Posterior cingulate gyrus (tissue), 11 donors: ENCODE measurements around the gene SORCS2.
A peak's percentile ranks its signal among the peaks of the same experiment; 100 is the strongest.
"Not testable (repeated sequence)": the region's sequence is repeated elsewhere in the genome, so short reads cannot be mapped to it uniquely, and the experiment has no call there.

Source experiments
- DNase-seq, 10 donors: peaks; one replicate each; pipeline versions ENCODE4 v3.0.0 to v3.0.0-alpha.2; 2020 to 2021; ENCODE audit warnings: mixed read lengths in 3 of 10
- intact Hi-C: fragments of 100-400 bp; cut with DNase I; formaldehyde crosslinking; loops from one replicate; pipeline ENCODE4 v1.15.1; 2023

SORCS2 gene

GRCh38 chr4:7434141-7434765 lies 241.9 kb downstream of the SORCS2 start:
- intact Hi-C loops, result no loop called here

GRCh38 chr4:7434766-7435150 lies 242.4 kb downstream of the SORCS2 start, which contains the start of gene PSAPL1:
PSAPL1 (minus strand) TSS chr4:7434930; CDS start chr4:7434879, 51 bp downstream.
- intact Hi-C loops, result no loop called here
- peak in 2 of 10 donors; percentile 75 for DNase-seq

More at GRCh38 chr4:7434141-7434765, 241.9 kb downstream of the SORCS2 start:
- peak in 3 of 10 donors; percentile 55 to 78 (median 66) for DNase-seq

GRCh38 chr4:7435471-7436061 lies 243.2 kb downstream of the SORCS2 start:
- intact Hi-C loops, result no loop called here

GRCh38 chr4:7436256-7436655 lies 243.9 kb downstream of the SORCS2 start:
- DNase-seq, result peak in 2 of 10 donors; percentile 57 to 71
- intact Hi-C loops, result no loop called here

More at GRCh38 chr4:7435471-7436061, 243.2 kb downstream of the SORCS2 start:
- peak in 3 of 10 donors; percentile 48 to 64 (median 59) for DNase-seq

GRCh38 chr4:7439699-7440098 lies 247.4 kb downstream of the SORCS2 start:
- intact Hi-C loops, result no loop called here
- DNase-seq, result peak in 1 of 10 donors; percentile 38

- peak in 2 of 10 donors; percentile 57 to 69 for DNase-seq
- intact Hi-C loops, result no loop called here
Measured at GRCh38 chr4:7441201-7441600, 248.9 kb downstream of the SORCS2 start.

GRCh38 chr4:7442574-7443162 lies 250.3 kb downstream of the SORCS2 start:
- peak in 2 of 10 donors; percentile 54 to 67 for DNase-seq
- intact Hi-C loops, result no loop called here

- intact Hi-C loops, result no loop called here
- DNase-seq, result peak in 1 of 10 donors; percentile 35
Measured at GRCh38 chr4:7444314-7444713, 252.0 kb downstream of the SORCS2 start.

GRCh38 chr4:7444731-7445130 lies 252.4 kb downstream of the SORCS2 start:
- intact Hi-C loops, result no loop called here
- peak in 3 of 10 donors; percentile 55 to 71 (median 68) for DNase-seq

GRCh38 chr4:7447236-7447635 lies 254.9 kb downstream of the SORCS2 start:
- intact Hi-C loops, result no loop called here
- no peak for DNase-seq

- intact Hi-C loops, result no loop called here
- DNase-seq, result peak in 2 of 10 donors; percentile 76 to 81
Measured at GRCh38 chr4:7448036-7448435, 255.7 kb downstream of the SORCS2 start.

- intact Hi-C loops, result no loop called here
- DNase-seq, result peak in 1 of 10 donors; percentile 25
Measured at GRCh38 chr4:7450775-7451433, 258.6 kb downstream of the SORCS2 start.

- intact Hi-C loops, result no loop called here
- DNase-seq, result peak in 1 of 10 donors; percentile 65
Measured at GRCh38 chr4:7451434-7451789, 259.1 kb downstream of the SORCS2 start.

- intact Hi-C loops, result no loop called here
- peak in 3 of 10 donors; percentile 34 to 74 (median 43) for DNase-seq
Measured at GRCh38 chr4:7451800-7452199, 259.5 kb downstream of the SORCS2 start.

- intact Hi-C loops, result not testable (repeated sequence)
- DNase-seq, result peak in 2 of 10 donors; percentile 34 to 56
Measured at GRCh38 chr4:7452802-7453201, 260.5 kb downstream of the SORCS2 start.

- DNase-seq, result peak in 3 of 10 donors; percentile 44 to 80 (median 78)
- intact Hi-C loops, result no loop called here
Measured at GRCh38 chr4:7457201-7458065, 265.1 kb downstream of the SORCS2 start.

- DNase-seq, result peak in 3 of 10 donors; percentile 35 to 61 (median 45)
- intact Hi-C loops, result no loop called here
Measured at GRCh38 chr4:7458066-7458425, 265.7 kb downstream of the SORCS2 start.

- intact Hi-C loops, result no loop called here
- peak in 2 of 10 donors; percentile 46 to 66 for DNase-seq
Measured at GRCh38 chr4:7458477-7458876, 266.1 kb downstream of the SORCS2 start.

- DNase-seq, result peak in 3 of 10 donors; percentile 42 to 65 (median 60)
- intact Hi-C loops, result no loop called here
Measured at GRCh38 chr4:7459471-7459870, 267.1 kb downstream of the SORCS2 start.

GRCh38 chr4:7460566-7460965 lies 268.2 kb downstream of the SORCS2 start:
- peak in 4 of 10 donors; percentile 38 to 85 (median 46) for DNase-seq
- intact Hi-C loops, result loop anchor here (5.0 to 10.0 kb wide), 3 partner anchors 136 to 342 kb away; no protein-coding TSS in a partner anchor
